Skeletal muscle tissue (tissue), 4 donors: ENCODE data around the gene YWHAH. TPM values are rescaled to one million over a fixed set of nuclear protein-coding genes. Genes with fewer than 3 reads are reported as not detected.

Experiments used
- H3K27ac ChIP-seq: one replicate; pipeline ENCODE4 v1.7.0; 2013; ENCODE audit warnings: mild to moderate bottlenecking, low read depth, low read length, inconsistent platforms
- H3K27me3 ChIP-seq, 3 donors: one replicate each; pipeline ENCODE4 v1.7.0; 2013; ENCODE audit warnings: low read length in 3 of 3; ENCODE audit not compliant: control insufficient read depth in 3 of 3, insufficient read depth in 3 of 3
- H3K36me3 ChIP-seq, 3 donors: one replicate each; pipeline ENCODE4 v1.7.0; 2013; ENCODE audit warnings: low read length in 3 of 3; ENCODE audit not compliant: control insufficient read depth in 3 of 3, insufficient read depth in 3 of 3
- H3K4me1 ChIP-seq, 3 donors: one replicate each; pipeline ENCODE4 v1.7.0; 2013; ENCODE audit warnings: low read length in 3 of 3, mild to moderate bottlenecking in 3 of 3; ENCODE audit not compliant: control insufficient read depth in 3 of 3, insufficient read depth in 3 of 3
- H3K4me3 ChIP-seq, 3 donors: one replicate each; pipeline ENCODE4 v1.7.0; 2013; ENCODE audit warnings: low read length in 3 of 3
- H3K9ac ChIP-seq, 3 donors: one replicate each; pipeline ENCODE4 v1.7.0; 2013; ENCODE audit warnings: low read length in 3 of 3, mild to moderate bottlenecking in 3 of 3, moderate library complexity in 2 of 3, low read depth in 1 of 3
- H3K9me3 ChIP-seq, 3 donors: one replicate each; pipeline ENCODE4 v1.7.0; 2013; ENCODE audit warnings: low read length in 3 of 3; ENCODE audit not compliant: control insufficient read depth in 3 of 3
- total RNA-seq: library from RNA; depleted of rRNA; stranded (reverse); fragments of >200 nt; gene quantifications from one replicate; pipeline ENCODE4 v1.2.3, GENCODE V29; 2014
- donor health status: Osteomylitis.

YWHAH gene
- total RNA-seq, 1 donor from 2014 or later = 52.7 TPM

- Histone ChIP-seq H3K4me1 (peaks cover 21 to 36% (median 30%) of the 10 kb centered on the region in 3 donors), H3K9me3 (no peaks in the 10 kb centered on the region), H3K27me3 (no peaks in the 10 kb centered on the region), H3K9ac (peak overlapping the region; percentile 85 to 97 (median 87)), H3K27ac (peak overlapping the region; percentile 91), H3K36me3 (peaks cover 0 to 9% (median 3%) of the 10 kb centered on the region in 3 donors), H3K4me3 (peak overlapping the region; percentile 88 to 93 (median 88))
These were observed 1.8 kb downstream of the YWHAH start for GRCh38 chr22:31945971-31946680.

- Histone ChIP-seq H3K9me3 (no peaks in the 10 kb centered on the region), H3K36me3 (peaks cover 0 to 9% (median 3%) of the 10 kb centered on the region in 3 donors), H3K27ac (no peak overlapping the region), H3K27me3 (no peaks in the 10 kb centered on the region), H3K4me1 (peaks cover 30 to 47% (median 37%) of the 10 kb centered on the region in 3 donors), H3K9ac (peak overlapping the region in 1 of 3 donors; percentile 54), H3K4me3 (no peak overlapping the region)
These were observed 3.0 kb downstream of the YWHAH start for GRCh38 chr22:31947296-31947695.

- Histone ChIP-seq H3K27ac (no peak overlapping the region), H3K36me3 (peaks cover 0 to 9% (median 3%) of the 10 kb centered on the region in 3 donors), H3K9ac (peak overlapping the region in 1 of 3 donors; percentile 16), H3K4me3 (no peak overlapping the region), H3K9me3 (no peaks in the 10 kb centered on the region), H3K27me3 (no peaks in the 10 kb centered on the region), H3K4me1 (peaks cover 30 to 51% (median 37%) of the 10 kb centered on the region in 3 donors)
These were observed 3.7 kb downstream of the YWHAH start for GRCh38 chr22:31948002-31948401.

DNA sequence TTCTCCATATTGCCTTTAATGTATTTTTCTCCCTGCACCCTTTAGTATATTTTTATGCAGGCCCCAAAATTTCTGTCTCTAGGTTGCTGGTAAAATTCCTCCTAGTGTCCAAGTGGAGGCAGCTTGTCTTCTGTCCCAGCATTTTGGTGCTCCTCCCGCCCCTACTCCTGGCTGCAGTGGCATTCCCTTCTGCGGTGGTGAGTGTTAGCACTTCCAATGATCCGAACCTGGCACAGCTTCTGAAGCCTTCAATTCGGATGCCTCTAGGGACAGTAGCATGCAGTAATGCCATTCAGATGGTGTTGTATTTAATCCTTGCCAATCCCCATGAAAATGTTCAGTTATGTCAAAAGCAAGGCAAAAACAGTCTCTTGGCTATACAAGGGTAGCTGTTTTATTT, 5.9 kb downstream of the YWHAH start:
- Histone ChIP-seq H3K9ac (peak overlapping the region in 1 of 3 donors; percentile 52), H3K27me3 (no peaks in the 10 kb centered on the region), H3K36me3 (peaks cover 0 to 9% (median 3%) of the 10 kb centered on the region in 3 donors), H3K27ac (no peak overlapping the region), H3K9me3 (no peaks in the 10 kb centered on the region), H3K4me3 (no peak overlapping the region), H3K4me1 (peaks cover 36 to 63% (median 44%) of the 10 kb centered on the region in 3 donors)

DNA sequence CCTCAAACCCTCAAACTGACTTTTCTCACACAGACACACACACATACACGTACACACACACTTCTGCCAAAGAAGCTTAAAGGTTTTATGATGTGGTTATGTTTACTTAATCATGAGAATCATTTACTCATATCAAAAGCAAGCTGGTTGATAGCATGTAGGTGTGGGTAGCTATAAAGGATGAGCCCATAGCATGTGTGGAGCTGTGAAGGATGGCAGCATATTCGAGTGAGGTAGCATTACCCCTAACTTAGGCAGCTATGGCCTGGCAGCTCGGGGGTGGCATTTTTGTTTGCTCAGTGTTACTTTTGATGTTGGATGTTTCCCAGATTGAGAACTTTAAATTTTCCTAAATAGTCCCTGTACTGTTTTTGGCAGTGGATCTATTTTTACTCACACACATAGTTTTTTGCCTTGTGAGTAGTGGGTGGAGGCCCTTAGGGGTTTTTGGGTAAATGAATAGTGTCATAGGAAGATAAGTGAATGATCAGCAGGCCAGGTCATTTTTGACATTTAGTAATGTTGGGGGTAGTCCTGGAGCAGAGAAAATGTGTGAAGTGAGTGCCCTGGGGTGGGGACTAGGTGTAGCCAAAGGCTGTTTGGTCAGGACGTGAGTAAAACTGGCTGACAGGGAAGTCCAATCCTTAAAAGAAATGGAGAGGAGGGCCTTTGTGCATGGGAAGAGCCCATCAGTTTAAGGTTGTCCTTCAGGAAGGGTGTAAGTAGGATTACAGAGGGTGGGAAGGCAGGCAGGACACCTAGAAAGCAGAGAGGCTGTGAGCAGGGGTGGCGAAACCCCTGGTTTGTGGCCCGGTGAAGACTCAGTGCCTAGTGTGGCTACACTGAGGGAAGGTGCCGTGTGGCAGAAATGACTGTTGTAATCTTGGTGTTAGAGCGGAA, 7.1 kb downstream of the YWHAH start:
- H3K27me3 ChIP-seq = no peaks in the 10 kb centered on the region
- H3K9me3 ChIP-seq = no peaks in the 10 kb centered on the region
- H3K4me1 ChIP-seq = peaks cover 27 to 51% (median 34%) of the 10 kb centered on the region in 3 donors
- peak overlapping the region; percentile 8 for H3K27ac ChIP-seq
- peak overlapping the region in 1 of 3 donors; percentile 26 for H3K9ac ChIP-seq
- H3K36me3 ChIP-seq = peaks cover 3 to 14% (median 12%) of the 10 kb centered on the region in 3 donors
- H3K4me3 ChIP-seq = no peak overlapping the region

GRCh38 chr22:31952094-31952401, 7.7 kb downstream of the YWHAH start:
- Histone ChIP-seq H3K9me3 (no peaks in the 10 kb centered on the region), H3K4me1 (peaks cover 27 to 48% (median 32%) of the 10 kb centered on the region in 3 donors), H3K27ac (peak overlapping the region; percentile 8), H3K36me3 (peaks cover 8 to 20% (median 18%) of the 10 kb centered on the region in 3 donors), H3K27me3 (no peaks in the 10 kb centered on the region), H3K4me3 (no peak overlapping the region), H3K9ac (peak overlapping the region in 1 of 3 donors; percentile 26)

- H3K9ac ChIP-seq = no peak overlapping the region
- H3K27me3 ChIP-seq = no peaks in the 10 kb centered on the region
- H3K9me3 ChIP-seq = no peaks in the 10 kb centered on the region
- H3K27ac ChIP-seq = no peak overlapping the region
- peaks cover 27 to 43% (median 32%) of the 10 kb centered on the region in 3 donors for H3K4me1 ChIP-seq
- H3K36me3 ChIP-seq = peaks cover 11 to 23% (median 20%) of the 10 kb centered on the region in 3 donors
- no peak overlapping the region for H3K4me3 ChIP-seq
These were observed 8.1 kb downstream of the YWHAH start for GRCh38 chr22:31952472-31952871.

- H3K36me3 ChIP-seq = peaks cover 11 to 30% (median 25%) of the 10 kb centered on the region in 3 donors
- no peak overlapping the region for H3K9ac ChIP-seq
- H3K4me1 ChIP-seq = peaks cover 27 to 43% (median 29%) of the 10 kb centered on the region in 3 donors
- no peak overlapping the region for H3K4me3 ChIP-seq
- H3K9me3 ChIP-seq = no peaks in the 10 kb centered on the region
- H3K27ac ChIP-seq = peak overlapping the region; percentile 68
- H3K27me3 ChIP-seq = no peaks in the 10 kb centered on the region
These were observed 8.9 kb downstream of the YWHAH start for GRCh38 chr22:31953261-31953660.

GRCh38 chr22:31954535-31955523, 10.5 kb downstream of the YWHAH start:
- H3K27ac ChIP-seq = peak overlapping the region; percentile 68
- no peaks in the 10 kb centered on the region for H3K27me3 ChIP-seq
- H3K4me3 ChIP-seq = no peak overlapping the region
- peaks cover 11 to 29% (median 25%) of the 10 kb centered on the region in 3 donors for H3K36me3 ChIP-seq
- peaks cover 27 to 43% (median 29%) of the 10 kb centered on the region in 3 donors for H3K4me1 ChIP-seq
- H3K9ac ChIP-seq = peak overlapping the region in 1 of 3 donors; percentile 0
- no peaks in the 10 kb centered on the region for H3K9me3 ChIP-seq
